ENCODE data around the gene FHIT.
A peak's percentile ranks its signal among the peaks of the same experiment; 100 is the strongest.
"Not testable (repeated sequence)": the region's sequence is repeated elsewhere in the genome, so short reads cannot be mapped to it uniquely, and the experiment has no call there.

FHIT gene

DNA sequence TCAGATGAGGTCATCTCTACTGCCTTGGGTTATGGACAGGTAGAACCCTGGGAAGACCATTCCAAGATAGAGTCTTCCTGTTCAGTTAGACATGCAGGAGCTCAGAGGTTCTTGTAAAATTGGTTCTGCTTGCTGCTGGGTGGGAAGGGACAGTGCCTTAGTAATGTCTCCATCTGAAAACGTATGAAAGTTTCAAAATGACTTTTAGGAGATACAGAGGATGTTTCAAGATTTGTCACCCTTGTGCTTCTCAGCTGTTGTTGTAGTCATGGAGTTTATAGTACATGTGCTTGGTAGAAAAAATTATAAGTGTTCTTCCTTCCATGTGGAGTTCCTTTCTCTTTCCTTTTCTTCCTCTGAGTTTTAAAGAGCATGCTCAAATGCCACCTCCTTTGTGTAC is 1316.2 kb downstream of the FHIT start:
- no peak overlapping the region; the same call in 1 of the 2 replicates for H3K4me3 ChIP-seq (ENCODE audit: low read depth, low read length)
- TF ChIP-seq, protein P1, sequence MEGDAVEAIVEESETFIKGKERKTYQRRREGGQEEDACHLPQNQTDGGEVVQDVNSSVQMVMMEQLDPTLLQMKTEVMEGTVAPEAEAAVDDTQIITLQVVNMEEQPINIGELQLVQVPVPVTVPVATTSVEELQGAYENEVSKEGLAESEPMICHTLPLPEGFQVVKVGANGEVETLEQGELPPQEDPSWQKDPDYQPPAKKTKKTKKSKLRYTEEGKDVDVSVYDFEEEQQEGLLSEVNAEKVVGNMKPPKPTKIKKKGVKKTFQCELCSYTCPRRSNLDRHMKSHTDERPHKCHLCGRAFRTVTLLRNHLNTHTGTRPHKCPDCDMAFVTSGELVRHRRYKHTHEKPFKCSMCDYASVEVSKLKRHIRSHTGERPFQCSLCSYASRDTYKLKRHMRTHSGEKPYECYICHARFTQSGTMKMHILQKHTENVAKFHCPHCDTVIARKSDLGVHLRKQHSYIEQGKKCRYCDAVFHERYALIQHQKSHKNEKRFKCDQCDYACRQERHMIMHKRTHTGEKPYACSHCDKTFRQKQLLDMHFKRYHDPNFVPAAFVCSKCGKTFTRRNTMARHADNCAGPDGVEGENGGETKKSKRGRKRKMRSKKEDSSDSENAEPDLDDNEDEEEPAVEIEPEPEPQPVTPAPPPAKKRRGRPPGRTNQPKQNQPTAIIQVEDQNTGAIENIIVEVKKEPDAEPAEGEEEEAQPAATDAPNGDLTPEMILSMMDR (IDR thresholded peaks at IDR 0.05; ENCODE audit: low read depth, low read length, missing control alignments) = no peak
- DNase-seq (ENCODE audit: low read depth) = peak; percentile 56

DNA sequence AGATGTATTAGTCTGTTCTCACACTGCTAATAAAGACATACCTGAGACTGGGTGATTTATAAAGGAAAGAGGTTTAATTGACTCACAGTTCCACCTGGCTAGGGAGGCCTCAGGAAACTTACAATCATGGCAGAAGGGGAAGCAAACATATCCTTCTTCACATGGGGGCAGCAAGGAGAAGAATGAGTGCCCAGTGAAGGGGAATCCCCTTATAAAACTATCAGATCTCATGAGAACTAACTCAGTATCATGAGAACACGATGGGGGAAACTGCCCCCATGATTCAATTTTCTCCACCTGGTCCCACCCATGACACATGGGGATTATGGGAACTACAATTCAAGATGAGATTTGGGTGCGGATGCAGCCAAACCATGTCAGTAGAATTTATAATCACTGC is 1316.7 kb downstream of the FHIT start:
- peak; percentile 15 for DNase-seq (ENCODE audit: low read depth)
- not testable (repeated sequence) for H3K4me3 ChIP-seq (ENCODE audit: low read depth, low read length)

DNA sequence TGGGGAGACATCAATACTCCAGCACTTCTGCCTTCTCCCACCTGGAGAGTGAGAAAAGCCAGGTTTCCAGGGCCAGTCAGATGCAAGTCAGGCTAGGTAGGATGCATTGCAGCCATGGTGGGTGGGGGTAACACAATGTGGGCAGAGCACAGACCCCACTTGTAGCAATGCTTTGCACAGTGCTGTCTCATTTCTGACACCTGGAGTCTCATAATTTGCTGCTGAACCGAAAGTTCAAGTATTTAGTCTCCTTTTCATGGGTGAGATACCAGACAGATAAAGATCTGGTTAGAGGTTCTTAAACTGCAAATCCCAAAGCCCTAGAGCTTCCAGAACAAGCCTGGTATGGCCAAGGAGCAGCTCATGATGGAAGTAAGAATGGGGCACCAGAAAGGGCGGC is 1321.1 kb downstream of the FHIT start:
- TF ChIP-seq, protein P1 (IDR thresholded peaks at IDR 0.05; ENCODE audit: low read depth, low read length, missing control alignments) = no peak
- no peak overlapping the region for H3K4me3 ChIP-seq (ENCODE audit: low read depth, low read length)
- no peak for DNase-seq (ENCODE audit: low read depth)

DNA sequence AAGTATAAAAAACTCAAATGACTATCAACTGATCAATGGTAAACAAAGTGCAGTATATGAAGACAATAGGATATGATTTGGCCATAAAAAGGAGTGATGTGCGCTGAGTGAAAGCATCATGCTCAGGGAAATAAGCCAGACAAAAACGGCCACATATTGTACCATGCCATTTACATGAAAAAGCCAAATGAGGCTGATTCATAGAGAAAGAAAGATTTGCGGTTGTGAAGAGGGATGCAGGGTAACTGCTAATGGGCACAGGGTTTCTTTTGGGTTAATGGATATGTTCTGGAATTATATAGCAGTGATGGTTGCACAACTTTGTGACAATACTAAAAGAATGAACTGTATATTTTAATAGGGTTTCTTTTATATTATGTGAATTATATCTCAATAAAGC is 1324.2 kb downstream of the FHIT start:
- TF ChIP-seq, protein P1 (IDR thresholded peaks at IDR 0.05; ENCODE audit: low read depth, low read length, missing control alignments) = no peak
- DNase-seq (ENCODE audit: low read depth) = no peak
- H3K4me3 ChIP-seq (ENCODE audit: low read depth, low read length) = no peak overlapping the region

DNA sequence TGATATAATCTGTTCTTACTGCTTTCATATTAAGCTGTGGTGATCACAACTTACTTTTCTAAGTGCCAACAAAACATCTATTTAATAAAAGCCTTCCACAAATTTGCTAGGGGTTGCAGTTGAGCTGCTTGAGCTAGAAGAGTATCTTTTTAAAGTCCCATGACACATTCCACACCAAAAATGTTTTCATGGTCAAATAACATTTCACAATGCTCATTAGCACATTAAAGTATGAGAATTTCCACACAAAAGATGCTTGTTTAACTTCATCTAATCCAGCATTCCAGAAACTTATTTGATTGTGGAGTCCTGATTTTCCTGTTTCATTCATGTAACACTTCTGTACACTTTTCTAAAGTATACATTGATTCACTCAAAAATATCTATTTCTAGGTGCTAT is 1325.3 kb downstream of the FHIT start:
- no peak for DNase-seq (ENCODE audit: low read depth)
- H3K4me3 ChIP-seq (ENCODE audit: low read depth, low read length) = no peak overlapping the region
- TF ChIP-seq, protein P1 (IDR thresholded peaks at IDR 0.05; ENCODE audit: low read depth, low read length, missing control alignments) = no peak

DNA sequence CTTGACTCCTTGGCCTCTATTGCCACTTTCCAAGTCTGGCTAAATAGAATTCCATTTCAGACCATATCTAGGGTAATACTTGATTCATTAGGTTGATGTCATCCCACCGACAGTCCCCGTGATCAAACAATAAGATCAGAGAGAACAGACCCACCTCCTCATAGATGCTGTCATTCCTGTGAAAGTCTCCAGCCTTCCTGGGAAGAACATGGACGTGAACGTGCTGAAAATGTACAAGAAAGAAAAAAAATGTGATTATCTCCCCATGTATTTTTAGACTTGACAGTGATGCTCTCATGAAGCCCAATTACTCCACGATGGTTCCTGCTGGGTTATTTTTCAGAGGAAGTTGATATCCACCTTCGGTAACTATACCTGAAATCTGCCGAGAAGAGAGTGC is 1329.1 kb downstream of the FHIT start:
- DNase-seq (ENCODE audit: low read depth) = no peak
- no peak overlapping the region for H3K4me3 ChIP-seq (ENCODE audit: low read depth, low read length)
- TF ChIP-seq, protein P1 (IDR thresholded peaks at IDR 0.05; ENCODE audit: low read depth, low read length, missing control alignments) = no peak

DNA sequence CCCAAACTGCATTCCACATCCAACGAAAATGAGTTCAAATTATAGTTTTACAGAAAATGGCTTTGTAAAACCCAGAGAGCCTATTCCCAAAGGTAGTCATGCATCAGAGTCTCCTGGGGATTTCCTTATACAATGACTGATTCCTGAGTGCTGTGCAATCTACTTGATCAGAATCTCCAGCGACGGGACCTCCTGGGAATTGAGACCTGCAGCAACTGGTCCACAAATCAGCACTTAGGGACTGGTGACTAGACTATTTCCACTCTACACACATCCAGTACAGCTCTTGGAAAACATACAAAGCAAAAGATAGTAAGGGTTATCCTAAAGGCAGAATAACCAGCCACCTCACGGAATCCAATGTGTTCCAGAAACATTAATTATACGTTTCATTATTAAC is 1330.4 kb downstream of the FHIT start:
- no peak overlapping the region for H3K4me3 ChIP-seq (ENCODE audit: low read depth, low read length)
- TF ChIP-seq, protein P1 (IDR thresholded peaks at IDR 0.05; ENCODE audit: low read depth, low read length, missing control alignments) = no peak
- DNase-seq (ENCODE audit: low read depth) = no peak

DNA sequence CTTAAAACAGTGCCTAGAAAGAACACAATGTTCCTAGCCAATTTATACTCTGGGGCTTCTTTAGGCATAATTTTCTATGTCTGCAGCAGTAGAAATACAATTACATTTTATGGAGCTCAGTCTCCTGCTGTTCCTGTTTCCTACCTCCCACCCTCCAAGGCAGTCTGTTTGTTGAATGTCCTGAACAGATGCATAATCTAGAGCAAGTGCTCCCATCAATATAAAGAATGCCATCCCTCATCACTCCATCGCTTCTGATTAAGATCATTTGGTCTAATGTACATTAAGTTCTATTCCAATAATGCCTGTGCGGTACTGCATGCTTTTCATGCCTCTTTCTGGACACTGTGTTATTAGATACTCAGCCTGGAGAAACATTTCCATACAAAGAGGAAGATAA is 1331.7 kb downstream of the FHIT start:
- no peak overlapping the region for H3K4me3 ChIP-seq (ENCODE audit: low read depth, low read length)
- TF ChIP-seq, protein P1 (IDR thresholded peaks at IDR 0.05; ENCODE audit: low read depth, low read length, missing control alignments) = no peak
- DNase-seq (ENCODE audit: low read depth) = no peak
